GM21723 (cell line): ENCODE measurements around the gene PRDM16.
"Not testable (repeated sequence)": the region's sequence is repeated elsewhere in the genome, so short reads cannot be mapped to it uniquely, and the experiment has no call there.

Experiments
- ATAC-seq: cut with Tn5 transposase; IDR thresholded peaks from one replicate; pipeline ENCODE4 v1.9.1; 2021; ENCODE audit warnings: mild to moderate bottlenecking, moderate library complexity; ENCODE audit not compliant: unreplicated experiment

PRDM16 gene

GRCh38 chr1:3237570-3237969 is 168.6 kb downstream of the PRDM16 start:
- no peak for ATAC-seq

- ATAC-seq = no peak
These were observed 169.1 kb downstream of the PRDM16 start for GRCh38 chr1:3237994-3238702.

GRCh38 chr1:3238703-3239278 is 169.8 kb downstream of the PRDM16 start:
- ATAC-seq = no peak

- ATAC-seq = not testable (repeated sequence)
These were observed 171.0 kb downstream of the PRDM16 start for GRCh38 chr1:3239991-3240390.

GRCh38 chr1:3240524-3241235 is 171.7 kb downstream of the PRDM16 start:
- no peak for ATAC-seq

- no peak for ATAC-seq
These were observed 172.2 kb downstream of the PRDM16 start for GRCh38 chr1:3241236-3241550.

- ATAC-seq = no peak
These were observed 172.8 kb downstream of the PRDM16 start for GRCh38 chr1:3241673-3242407.

- no peak for ATAC-seq
These were observed 173.6 kb downstream of the PRDM16 start for GRCh38 chr1:3242408-3243260.

GRCh38 chr1:3243304-3243703 is 174.3 kb downstream of the PRDM16 start:
- ATAC-seq = no peak

- no peak for ATAC-seq
These were observed 175.3 kb downstream of the PRDM16 start for GRCh38 chr1:3244025-3244926.

- no peak for ATAC-seq
These were observed 175.9 kb downstream of the PRDM16 start for GRCh38 chr1:3244927-3245315.

GRCh38 chr1:3245344-3245743 is 176.3 kb downstream of the PRDM16 start:
- no peak for ATAC-seq

- no peak for ATAC-seq
These were observed 176.8 kb downstream of the PRDM16 start for GRCh38 chr1:3245768-3246167.

GRCh38 chr1:3246251-3246650 is 177.2 kb downstream of the PRDM16 start:
- ATAC-seq = no peak

- no peak for ATAC-seq
These were observed 178.6 kb downstream of the PRDM16 start for GRCh38 chr1:3247521-3248121.

GRCh38 chr1:3248155-3249141 is 179.4 kb downstream of the PRDM16 start:
- no peak for ATAC-seq

- no peak for ATAC-seq
These were observed 180.2 kb downstream of the PRDM16 start for GRCh38 chr1:3249231-3249630.
